Astrocyte (in vitro differentiated cells and primary cell): ENCODE data around the gene TENM4. TPM values are rescaled to one million over a fixed set of nuclear protein-coding genes. Genes with fewer than 3 reads are reported as not detected.

Experiments used
- DNase-seq: peaks from one replicate; pipeline ENCODE4 v3.0.0-alpha.2; 2010; ENCODE audit warnings: low read depth
- FAIRE-seq: peaks from 2 replicates; lab custom pipeline; 2011; peaks lifted over from hg19 to GRCh38; lab: Jason Lieb, UNC
- H2AFZ ChIP-seq: 2 replicates; pipeline ENCODE4 v1.6.0; 2012; ENCODE audit warnings: low read depth, low read length, inconsistent platforms
- H3K27ac ChIP-seq: 2 replicates; pipeline ENCODE4 v1.5.1; 2011; ENCODE audit warnings: low read depth, low read length, inconsistent platforms
- H3K27me3 ChIP-seq: 2 replicates; pipeline ENCODE4 v1.6.0; 2011; ENCODE audit warnings: low read length, inconsistent platforms; ENCODE audit not compliant: insufficient read depth
- H3K36me3 ChIP-seq: 2 replicates; pipeline ENCODE4 v1.5.1; 2011; ENCODE audit warnings: low read length, inconsistent platforms; ENCODE audit not compliant: insufficient read depth
- H3K4me1 ChIP-seq: 2 replicates; pipeline ENCODE4 v1.5.1; 2011; ENCODE audit warnings: low read length, inconsistent platforms; ENCODE audit not compliant: insufficient read depth
- H3K4me2 ChIP-seq: 2 replicates; pipeline ENCODE4 v1.6.0; 2012; ENCODE audit warnings: low read length, inconsistent platforms
- H3K4me3 ChIP-seq: 2 replicates; pipeline ENCODE4 v1.5.1; 2011; ENCODE audit warnings: low read depth, mild to moderate bottlenecking, low read length, inconsistent platforms; ENCODE audit not compliant: insufficient read depth
- H3K79me2 ChIP-seq: 2 replicates; pipeline ENCODE4 v1.6.0; 2012; ENCODE audit warnings: mild to moderate bottlenecking, low read length, inconsistent platforms; ENCODE audit not compliant: insufficient read depth
- H3K9ac ChIP-seq: 2 replicates; pipeline ENCODE4 v1.6.0; 2012; ENCODE audit warnings: mild to moderate bottlenecking, low read length, inconsistent platforms
- H3K9me3 ChIP-seq: 2 replicates; pipeline ENCODE4 v1.5.1; 2012; ENCODE audit warnings: low read depth, mild to moderate bottlenecking, low read length, inconsistent platforms; ENCODE audit not compliant: insufficient read depth
- H4K20me1 ChIP-seq: 2 replicates; pipeline ENCODE4 v1.6.0; 2012; ENCODE audit warnings: low read length, inconsistent platforms; ENCODE audit not compliant: insufficient read depth
- H3K27ac Mint-ChIP-seq: one replicate; pipeline ENCODE4 v1.8.0; 2021; ENCODE audit warnings: mild to moderate bottlenecking, mixed read lengths; ENCODE audit not compliant: unreplicated experiment
- H3K27me3 Mint-ChIP-seq: one replicate; pipeline ENCODE4 v1.8.0; 2021; ENCODE audit warnings: low read depth, mixed read lengths; ENCODE audit not compliant: unreplicated experiment
- H3K36me3 Mint-ChIP-seq: one replicate; pipeline ENCODE4 v1.8.0; 2021; ENCODE audit warnings: low read depth, mixed read lengths; ENCODE audit not compliant: unreplicated experiment
- H3K4me1 Mint-ChIP-seq: one replicate; pipeline ENCODE4 v1.8.0; 2021; ENCODE audit warnings: low read depth, mixed read lengths; ENCODE audit not compliant: unreplicated experiment
- H3K4me3 Mint-ChIP-seq: one replicate; pipeline ENCODE4 v1.8.0; 2021; ENCODE audit warnings: mild to moderate bottlenecking, moderate library complexity, mixed read lengths; ENCODE audit not compliant: unreplicated experiment
- H3K9me3 Mint-ChIP-seq: one replicate; pipeline ENCODE4 v1.8.0; 2021; ENCODE audit warnings: mild to moderate bottlenecking, mixed read lengths; ENCODE audit not compliant: unreplicated experiment
- CTCF ChIP-seq: IDR thresholded peaks from 2 replicates; pipeline ENCODE4 v1.5.1; 2011; ENCODE audit warnings: low read depth, mild to moderate bottlenecking, inconsistent platforms, low read length, moderate library complexity; ENCODE audit not compliant: insufficient read depth
- EZH2 ChIP-seq: IDR thresholded peaks from 2 replicates; pipeline ENCODE4 v1.6.1; 2012; ENCODE audit warnings: mild to moderate bottlenecking, low read length, inconsistent platforms; ENCODE audit not compliant: insufficient read depth
- total RNA-seq: library from RNA; stranded (reverse); gene quantifications from 2 replicates; pipeline ENCODE4 v1.2.1, GENCODE V29; 2021

The TENM4 gene
- total RNA-seq, 1 donor from 2014 or later: 7.5 TPM

GRCh38 chr11:78800096-78800690 lies 640.6 kb downstream of the TENM4 start:
- Histone ChIP-seq H3K36me3 (no peaks in the 10 kb centered on the region), H4K20me1 (no peaks in the 10 kb centered on the region), H2AFZ (no peak overlapping the region), H3K4me1 (peaks cover 53% of the 10 kb centered on the region), H3K9ac (no peak overlapping the region), H3K4me2 (peak overlapping the region; percentile 70), H3K27ac (peak overlapping the region; percentile 23), H3K79me2 (no peaks in the 10 kb centered on the region), H3K27me3 (no peaks in the 10 kb centered on the region), H3K4me3 (no peak overlapping the region), H3K9me3 (no peaks in the 10 kb centered on the region)
- TF ChIP-seq EZH2: no peak
- TF ChIP-seq CTCF: no peak
- DNase-seq: no peak
- Mint-ChIP-seq H3K4me1 (peaks cover 25% of the 10 kb centered on the region), H3K27ac (no peak overlapping the region), H3K27me3 (no peaks in the 10 kb centered on the region), H3K4me3 (no peak overlapping the region), H3K36me3 (no peaks in the 10 kb centered on the region), H3K9me3 (no peaks in the 10 kb centered on the region)
- no peak for FAIRE-seq

- H3K27ac ChIP-seq: no peak overlapping the region
- peaks cover 11% of the 10 kb centered on the region for H3K36me3 Mint-ChIP-seq
- FAIRE-seq: peak; percentile 17
These were observed 642.2 kb downstream of the TENM4 start for GRCh38 chr11:78798663-78799062.

More at GRCh38 chr11:78798663-78799062, 642.2 kb downstream of the TENM4 start:
- H3K79me2 ChIP-seq: no peaks in the 10 kb centered on the region
- H2AFZ ChIP-seq: no peak overlapping the region
- H3K4me2 ChIP-seq: peak overlapping the region; percentile 5
- H3K4me1 Mint-ChIP-seq: peaks cover 25% of the 10 kb centered on the region
- H3K4me3 ChIP-seq: no peak overlapping the region
- TF ChIP-seq EZH2: no peak
- peak; percentile 68 for TF ChIP-seq CTCF
- H3K9me3 Mint-ChIP-seq: peaks cover 6% of the 10 kb centered on the region
- no peak overlapping the region for H3K4me3 Mint-ChIP-seq
- peak; percentile 42 for DNase-seq
- peaks cover 53% of the 10 kb centered on the region for H3K4me1 ChIP-seq
- no peak overlapping the region for H3K27ac Mint-ChIP-seq
- no peaks in the 10 kb centered on the region for H3K9me3 ChIP-seq
- H3K27me3 Mint-ChIP-seq: peaks cover 7% of the 10 kb centered on the region
- no peaks in the 10 kb centered on the region for H4K20me1 ChIP-seq
- no peak overlapping the region for H3K9ac ChIP-seq
- no peaks in the 10 kb centered on the region for H3K36me3 ChIP-seq
- no peaks in the 10 kb centered on the region for H3K27me3 ChIP-seq
